MM.1S (cell line): ENCODE results near the gene SLC25A26.

Source experiments
- DNase-seq: peaks from one replicate; pipeline ENCODE4 v3.0.0-alpha.2; 2015
- H2AFZ ChIP-seq: fragments of 300-600 bp; sonication (generic); 2 replicates; pipeline ENCODE4 v1.6.0; 2016; ENCODE audit warnings: antibody characterized with exemption, low read length
- H3F3A ChIP-seq: fragments of 300-600 bp; sonication (generic); 2 replicates; pipeline ENCODE4 v1.6.1; 2016; ENCODE audit warnings: mild to moderate bottlenecking, antibody characterized with exemption, low read length, moderate library complexity, mixed read lengths; ENCODE audit not compliant: insufficient read depth
- H3K27ac ChIP-seq: fragments of 300-600 bp; sonication (generic); 2 replicates; pipeline ENCODE4 v1.5.1; 2016; ENCODE audit warnings: mild to moderate bottlenecking, low read length
- H3K27me3 ChIP-seq: fragments of 300-600 bp; sonication (generic); replicated peaks from 2 replicates; pipeline ENCODE4 v1.6.0; 2016; ENCODE audit warnings: low read length; ENCODE audit not compliant: insufficient read depth
- H3K36me3 ChIP-seq: fragments of 300-600 bp; sonication (generic); replicated peaks from 2 replicates; pipeline ENCODE4 v1.6.1; 2016; ENCODE audit warnings: mild to moderate bottlenecking, low read length, mixed read lengths; ENCODE audit not compliant: insufficient read depth
- H3K4me1 ChIP-seq: fragments of 300-600 bp; sonication (generic); 2 replicates; pipeline ENCODE4 v1.6.1; 2016; ENCODE audit warnings: low read length, mixed read lengths
- H3K4me2 ChIP-seq: fragments of 300-600 bp; sonication (generic); 2 replicates; pipeline ENCODE4 v1.6.0; 2016; ENCODE audit warnings: low read depth, low read length
- H3K4me3 ChIP-seq: fragments of 300-600 bp; sonication (generic); 2 replicates; pipeline ENCODE4 v1.5.1; 2016; ENCODE audit warnings: low read length, mixed read lengths
- H3K79me2 ChIP-seq: fragments of 300-600 bp; sonication (generic); 2 replicates; pipeline ENCODE4 v1.6.1; 2016; ENCODE audit warnings: mixed run types, low read length, mixed read lengths
- H3K9ac ChIP-seq: fragments of 300-600 bp; sonication (generic); 2 replicates; pipeline ENCODE4 v1.6.1; 2016; ENCODE audit warnings: low read length, mixed read lengths
- H3K9me2 ChIP-seq: fragments of 300-600 bp; sonication (generic); replicated peaks from 2 replicates; pipeline ENCODE4 v1.6.1; 2016; ENCODE audit warnings: mild to moderate bottlenecking, low read length, mixed read lengths; ENCODE audit not compliant: insufficient read depth
- H3K9me3 ChIP-seq: fragments of 300-600 bp; sonication (generic); replicated peaks from 2 replicates; pipeline ENCODE4 v1.6.1; 2016; ENCODE audit warnings: mild to moderate bottlenecking, low read length, mixed read lengths; ENCODE audit not compliant: insufficient read depth
- H4K20me1 ChIP-seq: fragments of 300-600 bp; sonication (generic); 2 replicates; pipeline ENCODE4 v1.6.1; 2016; ENCODE audit warnings: mild to moderate bottlenecking, low read length, moderate library complexity, mixed read lengths; ENCODE audit not compliant: insufficient read depth
- EZH2 ChIP-seq: fragments of 300-600 bp; sonication (generic); optimal IDR thresholded peaks from 2 replicates; pipeline ENCODE3; 2017; ENCODE audit warnings: low read depth, mild to moderate bottlenecking, antibody characterized with exemption, low read length, mixed read lengths
- EZH2phosphoT487 ChIP-seq: fragments of 300-600 bp; sonication (generic); IDR thresholded peaks from 2 replicates; pipeline ENCODE4 v1.6.1; 2018; ENCODE audit warnings: antibody characterized with exemption, low read length
- TF ChIP-seq, protein P1 (sequence below): fragments of 300-600 bp; sonication (generic); IDR thresholded peaks from 2 replicates; pipeline ENCODE4 v1.5.1; 2016; ENCODE audit warnings: antibody characterized with exemption, low read length, mixed read lengths

The SLC25A26 gene

DNA sequence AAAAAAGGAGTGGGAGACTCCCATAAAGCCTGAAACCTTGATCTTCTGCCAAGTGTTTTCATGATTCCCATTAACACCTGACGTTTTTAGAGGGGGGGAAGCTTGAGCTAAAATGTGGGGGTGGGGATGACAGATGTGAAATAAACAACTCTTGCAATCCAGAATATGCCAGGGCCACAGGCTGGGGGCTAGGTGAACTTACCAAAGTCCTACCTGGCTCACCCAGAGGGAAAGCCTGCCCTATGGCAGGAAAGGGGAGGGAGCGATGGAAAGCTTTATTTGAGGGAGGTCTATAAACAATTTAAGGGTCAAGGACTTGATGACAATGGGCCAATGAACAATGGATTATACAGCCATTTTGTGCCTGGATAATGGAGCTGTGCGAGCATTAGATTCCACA, 171.7 kb downstream of the SLC25A26 start:
- Histone ChIP-seq H3K4me1 (peaks cover 11% of the 10 kb centered on the region), H3K27ac (no peak overlapping the region), H3F3A (peaks cover 9% of the 10 kb centered on the region), H2AFZ (no peak overlapping the region), H3K9me2 (no peaks in the 10 kb centered on the region), H3K27me3 (no peaks in the 10 kb centered on the region), H3K9ac (no peak overlapping the region), H3K79me2 (0 out of 2 replicates have a peak, but pooled peaks cover under 1% of the 10 kb centered on the region), H3K9me3 (no peaks in the 10 kb centered on the region), H4K20me1 (no peaks in the 10 kb centered on the region; the same call in 1 of the 2 replicates), H3K36me3 (no peaks in the 10 kb centered on the region; the same call in 1 of the 2 replicates), H3K4me2 (no peak overlapping the region), H3K4me3 (no peak overlapping the region)
- TF ChIP-seq EZH2 (no peak), EZH2phosphoT487 (no peak)
- TF ChIP-seq, protein P1, sequence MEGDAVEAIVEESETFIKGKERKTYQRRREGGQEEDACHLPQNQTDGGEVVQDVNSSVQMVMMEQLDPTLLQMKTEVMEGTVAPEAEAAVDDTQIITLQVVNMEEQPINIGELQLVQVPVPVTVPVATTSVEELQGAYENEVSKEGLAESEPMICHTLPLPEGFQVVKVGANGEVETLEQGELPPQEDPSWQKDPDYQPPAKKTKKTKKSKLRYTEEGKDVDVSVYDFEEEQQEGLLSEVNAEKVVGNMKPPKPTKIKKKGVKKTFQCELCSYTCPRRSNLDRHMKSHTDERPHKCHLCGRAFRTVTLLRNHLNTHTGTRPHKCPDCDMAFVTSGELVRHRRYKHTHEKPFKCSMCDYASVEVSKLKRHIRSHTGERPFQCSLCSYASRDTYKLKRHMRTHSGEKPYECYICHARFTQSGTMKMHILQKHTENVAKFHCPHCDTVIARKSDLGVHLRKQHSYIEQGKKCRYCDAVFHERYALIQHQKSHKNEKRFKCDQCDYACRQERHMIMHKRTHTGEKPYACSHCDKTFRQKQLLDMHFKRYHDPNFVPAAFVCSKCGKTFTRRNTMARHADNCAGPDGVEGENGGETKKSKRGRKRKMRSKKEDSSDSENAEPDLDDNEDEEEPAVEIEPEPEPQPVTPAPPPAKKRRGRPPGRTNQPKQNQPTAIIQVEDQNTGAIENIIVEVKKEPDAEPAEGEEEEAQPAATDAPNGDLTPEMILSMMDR = no peak
- DNase-seq = no peak

GRCh38 chr3:66392966-66393332, 172.1 kb downstream of the SLC25A26 start:
- Histone ChIP-seq H3K4me2 (no peak overlapping the region), H3K9me2 (no peaks in the 10 kb centered on the region), H3K79me2 (no peaks in the 10 kb centered on the region), H3K36me3 (no peaks in the 10 kb centered on the region; the same call in 1 of the 2 replicates), H3K4me1 (peaks cover 11% of the 10 kb centered on the region), H3K9ac (no peak overlapping the region), H3K27ac (no peak overlapping the region), H3K9me3 (no peaks in the 10 kb centered on the region), H3K27me3 (no peaks in the 10 kb centered on the region), H3F3A (peaks cover 9% of the 10 kb centered on the region), H3K4me3 (no peak overlapping the region), H2AFZ (no peak overlapping the region), H4K20me1 (no peaks in the 10 kb centered on the region; the same call in 1 of the 2 replicates)
- no peak for DNase-seq
- TF ChIP-seq EZH2phosphoT487 = no peak
- TF ChIP-seq, protein P1 = no peak
- TF ChIP-seq EZH2 = no peak

DNA sequence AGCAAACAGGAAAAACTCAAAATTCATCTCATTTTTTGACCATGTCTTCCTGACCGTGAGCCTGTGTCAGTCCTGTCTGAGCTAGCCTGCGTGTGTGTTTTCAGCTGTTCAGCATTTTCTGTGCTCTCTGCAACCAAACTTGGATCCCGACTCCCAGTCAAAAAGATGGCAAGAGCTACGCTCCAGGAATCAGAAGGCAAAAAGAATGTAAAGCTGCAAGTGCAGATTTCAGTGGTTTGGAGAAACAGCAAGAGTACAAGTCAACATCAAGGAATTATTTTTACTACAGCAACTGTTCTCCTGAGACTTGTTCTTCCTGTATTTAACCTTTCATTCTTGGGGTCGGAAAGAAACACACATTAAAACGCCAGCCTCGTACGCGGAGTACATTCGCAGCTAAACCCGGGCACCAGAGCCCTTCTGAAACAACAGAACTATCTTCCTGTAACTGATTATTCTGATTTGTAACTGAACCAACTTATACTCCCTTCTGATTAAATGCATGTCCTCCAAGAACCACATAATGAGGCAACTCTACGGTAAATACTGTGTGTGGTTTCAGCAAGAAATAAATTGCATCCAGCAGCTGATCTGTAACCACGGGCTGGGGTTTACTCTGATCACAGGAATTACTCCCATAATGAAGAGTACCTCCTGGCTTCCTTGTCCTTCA, 172.7 kb downstream of the SLC25A26 start:
- Histone ChIP-seq H3K36me3 (no peaks in the 10 kb centered on the region; the same call in 1 of the 2 replicates), H3K79me2 (no peaks in the 10 kb centered on the region), H3K4me3 (no peak overlapping the region), H3F3A (peaks cover 9% of the 10 kb centered on the region), H3K9me3 (no peaks in the 10 kb centered on the region), H2AFZ (no peak overlapping the region), H3K27ac (no peak overlapping the region), H3K4me1 (peaks cover 11% of the 10 kb centered on the region), H3K9me2 (no peaks in the 10 kb centered on the region), H4K20me1 (no peaks in the 10 kb centered on the region; the same call in 1 of the 2 replicates), H3K27me3 (no peaks in the 10 kb centered on the region), H3K9ac (no peak overlapping the region), H3K4me2 (no peak overlapping the region)
- no peak for DNase-seq
- TF ChIP-seq EZH2 (no peak), EZH2phosphoT487 (no peak)
- TF ChIP-seq, protein P1 = no peak
